SKM-1 (cell line): ENCODE results near the gene ATL1.

Source experiments
- DNase-seq: peaks from one replicate; lab custom pipeline; 2025; ENCODE audit not compliant: unreplicated experiment; lab: John Stamatoyannopoulos, UW

ATL1 gene

GRCh38 chr14:50559990-50560930 is at the start of gene ATL1:
ATL1 (plus strand) TSS chr14:50560145; CDS start chr14:50560266, 121 bp downstream.
- DNase-seq = no peak

GRCh38 chr14:50510157-50510556 is 49.8 kb upstream of the ATL1 start:
- DNase-seq = no peak

GRCh38 chr14:50512463-50512862 is 47.5 kb upstream of the ATL1 start:
- DNase-seq = no peak

- no peak for DNase-seq
Observed at GRCh38 chr14:50516091-50516490, 43.9 kb upstream of the ATL1 start.

- DNase-seq = no peak
Observed at GRCh38 chr14:50520947-50521815, 38.8 kb upstream of the ATL1 start.

- no peak for DNase-seq
Observed at GRCh38 chr14:50521912-50522341, 38.0 kb upstream of the ATL1 start.

GRCh38 chr14:50523271-50524041 is 36.5 kb upstream of the ATL1 start:
- no peak for DNase-seq

- DNase-seq = no peak
Observed at GRCh38 chr14:50524060-50524459, 35.9 kb upstream of the ATL1 start.

- no peak for DNase-seq
Observed at GRCh38 chr14:50524731-50525515, 35.0 kb upstream of the ATL1 start.

GRCh38 chr14:50528000-50528399 is 31.9 kb upstream of the ATL1 start:
- DNase-seq = no peak

- no peak for DNase-seq
Observed at GRCh38 chr14:50529288-50530179, 30.4 kb upstream of the ATL1 start.

- no peak for DNase-seq
Observed at GRCh38 chr14:50530358-50530757, 29.6 kb upstream of the ATL1 start.

GRCh38 chr14:50530794-50531365 is 29.1 kb upstream of the ATL1 start:
- DNase-seq = no peak

GRCh38 chr14:50531595-50532501 is 28.1 kb upstream of the ATL1 start:
- DNase-seq = no peak

- DNase-seq = peak; percentile 13
Observed at GRCh38 chr14:50532502-50533240, 27.3 kb upstream of the ATL1 start, which contains the start of gene MAP4K5. MAP4K5 (minus strand) TSS chr14:50532569; CDS start chr14:50532049, 520 bp downstream.

- peak; percentile 73 for DNase-seq
Observed at GRCh38 chr14:50533241-50533705, 26.7 kb upstream of the ATL1 start.

GRCh38 chr14:50533806-50534205 is 26.1 kb upstream of the ATL1 start:
- DNase-seq = no peak
